ENCODE measurements around the gene ASXL2. TPM values are rescaled to one million over a fixed set of nuclear protein-coding genes. Genes with fewer than 3 reads are reported as not detected.

ASXL2 gene
- total RNA-seq, 1 donor from 2014 or later = 19.9 TPM

GRCh38 chr2:25738383-25739343 is 139.6 kb downstream of the ASXL2 start:
- Mint-ChIP-seq H3K36me3 (ENCODE audit: unreplicated experiment) (peaks cover 4% of the 10 kb centered on the region), H3K27ac (ENCODE audit: unreplicated experiment) (no peak overlapping the region), H3K4me3 (ENCODE audit: unreplicated experiment) (no peak overlapping the region), H3K4me1 (ENCODE audit: low read depth, unreplicated experiment) (no peaks in the 10 kb centered on the region), H3K9me3 (ENCODE audit: unreplicated experiment) (no peaks in the 10 kb centered on the region), H3K27me3 (ENCODE audit: unreplicated experiment) (no peaks in the 10 kb centered on the region)
- no peak for DNase-seq
- TF ChIP-seq CTCF (IDR thresholded peaks at IDR 0.05; ENCODE audit: partially characterized antibody, unreplicated experiment) = no peak

GRCh38 chr2:25736899-25737515 is 141.3 kb downstream of the ASXL2 start:
- Mint-ChIP-seq H3K27me3 (ENCODE audit: unreplicated experiment) (no peaks in the 10 kb centered on the region), H3K27ac (ENCODE audit: unreplicated experiment) (no peak overlapping the region), H3K36me3 (ENCODE audit: unreplicated experiment) (no peaks in the 10 kb centered on the region), H3K4me3 (ENCODE audit: unreplicated experiment) (no peak overlapping the region), H3K4me1 (ENCODE audit: low read depth, unreplicated experiment) (no peaks in the 10 kb centered on the region), H3K9me3 (ENCODE audit: unreplicated experiment) (no peaks in the 10 kb centered on the region)
- no peak for DNase-seq
- TF ChIP-seq CTCF (IDR thresholded peaks at IDR 0.05; ENCODE audit: partially characterized antibody, unreplicated experiment) = no peak

- H3K36me3 Mint-ChIP-seq (ENCODE audit: unreplicated experiment) = no peaks in the 10 kb centered on the region
- no peak for DNase-seq
- H3K4me1 Mint-ChIP-seq (ENCODE audit: low read depth, unreplicated experiment) = no peaks in the 10 kb centered on the region
- H3K27me3 Mint-ChIP-seq (ENCODE audit: unreplicated experiment) = no peaks in the 10 kb centered on the region
- no peaks in the 10 kb centered on the region for H3K9me3 Mint-ChIP-seq (ENCODE audit: unreplicated experiment)
- no peak for TF ChIP-seq CTCF (IDR thresholded peaks at IDR 0.05; ENCODE audit: partially characterized antibody, unreplicated experiment)
- no peak overlapping the region for H3K27ac Mint-ChIP-seq (ENCODE audit: unreplicated experiment)
- H3K4me3 Mint-ChIP-seq (ENCODE audit: unreplicated experiment) = no peak overlapping the region
Observed at GRCh38 chr2:25735835-25736234, 142.5 kb downstream of the ASXL2 start.

- peaks cover 3% of the 10 kb centered on the region for H3K4me1 Mint-ChIP-seq (ENCODE audit: low read depth, unreplicated experiment)
- DNase-seq = no peak
- H3K36me3 Mint-ChIP-seq (ENCODE audit: unreplicated experiment) = no peaks in the 10 kb centered on the region
- H3K4me3 Mint-ChIP-seq (ENCODE audit: unreplicated experiment) = no peak overlapping the region
- no peak overlapping the region for H3K27ac Mint-ChIP-seq (ENCODE audit: unreplicated experiment)
- no peak for TF ChIP-seq CTCF (IDR thresholded peaks at IDR 0.05; ENCODE audit: partially characterized antibody, unreplicated experiment)
- H3K27me3 Mint-ChIP-seq (ENCODE audit: unreplicated experiment) = peaks cover 2% of the 10 kb centered on the region
- H3K9me3 Mint-ChIP-seq (ENCODE audit: unreplicated experiment) = no peaks in the 10 kb centered on the region
Observed at GRCh38 chr2:25728559-25728958, 149.7 kb downstream of the ASXL2 start.

GRCh38 chr2:25726522-25726921 is 151.8 kb downstream of the ASXL2 start:
- H3K27me3 Mint-ChIP-seq (ENCODE audit: unreplicated experiment) = peaks cover 2% of the 10 kb centered on the region
- no peak for TF ChIP-seq CTCF (IDR thresholded peaks at IDR 0.05; ENCODE audit: partially characterized antibody, unreplicated experiment)
- H3K4me3 Mint-ChIP-seq (ENCODE audit: unreplicated experiment) = no peak overlapping the region
- no peak for DNase-seq
- peaks cover 3% of the 10 kb centered on the region for H3K4me1 Mint-ChIP-seq (ENCODE audit: low read depth, unreplicated experiment)
- H3K9me3 Mint-ChIP-seq (ENCODE audit: unreplicated experiment) = peaks cover 2% of the 10 kb centered on the region
- no peaks in the 10 kb centered on the region for H3K36me3 Mint-ChIP-seq (ENCODE audit: unreplicated experiment)
- no peak overlapping the region for H3K27ac Mint-ChIP-seq (ENCODE audit: unreplicated experiment)

Data from glutamatergic neuron (in vitro differentiated cells).